ENCODE data around the gene GADL1. TPM values are rescaled to one million over a fixed set of nuclear protein-coding genes. Genes with fewer than 3 reads are reported as not detected.

Gene GADL1
- total RNA-seq, 1 experiment from 2014 or later = not detected

DNA sequence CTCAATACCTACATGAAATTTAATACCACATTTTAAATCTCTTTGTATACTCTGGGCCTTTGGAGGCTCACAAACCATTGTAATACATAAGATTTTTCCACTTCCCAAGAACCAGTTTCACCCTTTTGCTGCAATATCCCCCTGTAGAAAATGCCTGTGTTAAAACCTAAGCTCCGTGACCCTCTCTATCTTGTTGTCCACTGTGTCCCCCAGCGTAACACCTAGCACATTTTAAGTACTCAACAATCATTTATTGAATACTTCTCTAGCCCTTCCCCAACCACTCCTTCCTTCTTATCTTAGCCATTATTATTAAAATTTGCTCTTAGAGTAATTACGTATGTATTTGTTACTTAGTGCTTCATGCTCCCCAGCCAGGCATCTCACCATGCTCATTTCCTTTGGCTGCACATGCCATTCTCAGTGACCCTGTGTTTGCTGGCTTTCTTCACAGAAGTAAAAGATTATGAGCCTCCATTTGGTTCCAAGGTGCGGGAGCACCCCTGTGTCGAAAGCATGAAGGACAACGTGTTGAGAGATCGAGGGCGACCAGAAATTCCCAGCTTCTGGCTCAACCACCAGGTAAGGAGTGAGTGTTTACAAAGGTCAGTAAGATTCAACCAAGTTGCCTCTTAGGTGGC, 206.4 kb downstream of the GADL1 start:
- intact Hi-C loops (cut with micrococcal nuclease) = no loop called here
- RAD21 ChIA-PET (ENCODE audit: low non-redundant PET in 1 of 2, low total read pairs in 2 of 2, uncharacterized antibody in 2 of 2, unreplicated experiment in 2 of 2) = interaction anchor here in 1 of 2 experiments (1.7 kb wide), 1 partner anchor 81 kb away, joined by 4 read pairs; the partner anchor contains the start of gene TGFBR2
- Histone ChIP-seq H3K9ac (ENCODE audit: low read length) (no peak overlapping the region), H3K27ac (ENCODE audit: low read depth, low read length) (peak overlapping the region; percentile 75), H3K9me2 (ENCODE audit: insufficient read depth) (no peaks in the 10 kb centered on the region), H3K4me3 (replicated peaks in 1 of 2; ENCODE audit: low read depth in 1 of 2, low read length in 2 of 2) (no peak overlapping the region), H4K20me1 (ENCODE audit: insufficient read depth) (no peaks in the 10 kb centered on the region), H3K79me2 (ENCODE audit: insufficient read depth, low read length) (peaks cover 70% of the 10 kb centered on the region), H3K36me3 (ENCODE audit: control insufficient read depth in 1 of 2, insufficient read depth in 2 of 2, low read length in 2 of 2) (peaks cover 12 to 49% of the 10 kb centered on the region in 2 experiments; a peak in 2 of 4 replicates), H3K9me3 (ENCODE audit: control insufficient read depth in 1 of 2, insufficient read depth in 1 of 2, low read depth in 1 of 2, low read length in 2 of 2) (no peaks in the 10 kb centered on the region), H2AFZ (ENCODE audit: low read depth, low read length, poor library complexity, severe bottlenecking) (no peak overlapping the region), H3K4me1 (ENCODE audit: control insufficient read depth in 1 of 2, insufficient read depth in 2 of 2, low read length in 2 of 2) (peaks cover 36 to 57% of the 10 kb centered on the region in 2 experiments), H3K4me2 (ENCODE audit: low read length) (peak overlapping the region; percentile 51), H3K27me3 (ENCODE audit: insufficient read depth, low read length) (no peaks in the 10 kb centered on the region)
- TF ChIP-seq CEBPB (IDR thresholded peaks at IDR 0.05; ENCODE audit: low read depth) = no peak
- no peak for TF ChIP-seq SIN3A (IDR thresholded peaks at IDR 0.05; ENCODE audit: low read depth)
- BruUV-seq (replicated peaks) = no TSS peak
- CTCF ChIA-PET = interaction anchor here (1.2 to 1.5 kb wide), 2 partner anchors 22 to 646 kb away, joined by 3 read pairs; no protein-coding TSS in a partner anchor
- POLR2A ChIA-PET = interaction anchor here (1.0 to 1.1 kb wide), 2 partner anchors 9 to 29 kb away, joined by 3 read pairs; no protein-coding TSS in a partner anchor
- DNase-seq (ENCODE audit: low read depth, low spot score) = no peak
- no peak for ATAC-seq

DNA sequence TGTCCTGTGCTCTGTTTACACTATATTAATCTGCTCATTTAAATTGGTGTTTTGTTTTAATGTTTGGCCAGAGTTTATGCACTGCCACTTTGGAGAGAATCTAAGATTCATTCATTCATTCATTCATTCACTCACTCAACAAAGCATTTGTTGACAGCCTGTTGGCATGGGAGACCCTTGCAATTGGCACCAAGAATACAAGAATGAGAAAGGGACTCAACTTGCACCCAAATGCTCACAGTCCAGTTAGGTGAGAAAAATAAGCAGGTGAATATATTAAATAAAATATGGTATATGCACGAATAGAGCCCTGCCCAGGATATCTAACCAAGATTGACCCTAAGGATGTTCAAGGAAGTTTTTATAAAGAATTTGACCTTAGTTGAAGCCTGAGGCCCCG, 207.7 kb downstream of the GADL1 start:
- CTCF ChIA-PET = no interaction called here
- no peak overlapping the region for H3K27ac ChIP-seq (ENCODE audit: low read depth, low read length)
- no peaks in the 10 kb centered on the region for H3K27me3 ChIP-seq (ENCODE audit: insufficient read depth, low read length)
- intact Hi-C loops (cut with micrococcal nuclease) = no loop called here
- no peak overlapping the region for H3K9ac ChIP-seq (ENCODE audit: low read length)
- H3K36me3 ChIP-seq (ENCODE audit: control insufficient read depth in 1 of 2, insufficient read depth in 2 of 2, low read length in 2 of 2) = peaks cover 6 to 42% of the 10 kb centered on the region in 2 experiments; a peak in 3 of 4 replicates
- no peak overlapping the region for H2AFZ ChIP-seq (ENCODE audit: low read depth, low read length, poor library complexity, severe bottlenecking)
- H3K9me2 ChIP-seq (ENCODE audit: insufficient read depth) = no peaks in the 10 kb centered on the region
- no peaks in the 10 kb centered on the region for H3K9me3 ChIP-seq (ENCODE audit: control insufficient read depth in 1 of 2, insufficient read depth in 1 of 2, low read depth in 1 of 2, low read length in 2 of 2)
- H3K4me1 ChIP-seq (ENCODE audit: control insufficient read depth in 1 of 2, insufficient read depth in 2 of 2, low read length in 2 of 2) = peaks cover 36 to 60% of the 10 kb centered on the region in 2 experiments
- DNase-seq (ENCODE audit: low read depth, low spot score) (no peak), ATAC-seq (no peak)
- POLR2A ChIA-PET = no interaction called here
- no peak overlapping the region for H3K4me2 ChIP-seq (ENCODE audit: low read length)
- TF ChIP-seq, protein P1, sequence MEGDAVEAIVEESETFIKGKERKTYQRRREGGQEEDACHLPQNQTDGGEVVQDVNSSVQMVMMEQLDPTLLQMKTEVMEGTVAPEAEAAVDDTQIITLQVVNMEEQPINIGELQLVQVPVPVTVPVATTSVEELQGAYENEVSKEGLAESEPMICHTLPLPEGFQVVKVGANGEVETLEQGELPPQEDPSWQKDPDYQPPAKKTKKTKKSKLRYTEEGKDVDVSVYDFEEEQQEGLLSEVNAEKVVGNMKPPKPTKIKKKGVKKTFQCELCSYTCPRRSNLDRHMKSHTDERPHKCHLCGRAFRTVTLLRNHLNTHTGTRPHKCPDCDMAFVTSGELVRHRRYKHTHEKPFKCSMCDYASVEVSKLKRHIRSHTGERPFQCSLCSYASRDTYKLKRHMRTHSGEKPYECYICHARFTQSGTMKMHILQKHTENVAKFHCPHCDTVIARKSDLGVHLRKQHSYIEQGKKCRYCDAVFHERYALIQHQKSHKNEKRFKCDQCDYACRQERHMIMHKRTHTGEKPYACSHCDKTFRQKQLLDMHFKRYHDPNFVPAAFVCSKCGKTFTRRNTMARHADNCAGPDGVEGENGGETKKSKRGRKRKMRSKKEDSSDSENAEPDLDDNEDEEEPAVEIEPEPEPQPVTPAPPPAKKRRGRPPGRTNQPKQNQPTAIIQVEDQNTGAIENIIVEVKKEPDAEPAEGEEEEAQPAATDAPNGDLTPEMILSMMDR (IDR thresholded peaks at IDR 0.05 in 2 of 3, conservative IDR thresholded peaks at IDR 0.05 in 1 of 3; ENCODE audit: borderline replicate concordance in 1 of 3, insufficient read depth in 1 of 3, low read depth in 2 of 3, low read length in 2 of 3) = no peak
- TF ChIP-seq JUND (IDR thresholded peaks at IDR 0.05) (no peak), POLR2A (IDR thresholded peaks at IDR 0.05; ENCODE audit: borderline replicate concordance, extremely low read depth, insufficient read depth, insufficient read length) (no peak), FOSL1 (IDR thresholded peaks at IDR 0.05; ENCODE audit: low read depth) (no peak), ZFX (IDR thresholded peaks at IDR 0.05) (no peak), RAD21 (IDR thresholded peaks at IDR 0.05; ENCODE audit: low read depth) (no peak)
- TF ChIP-seq, protein P2, sequence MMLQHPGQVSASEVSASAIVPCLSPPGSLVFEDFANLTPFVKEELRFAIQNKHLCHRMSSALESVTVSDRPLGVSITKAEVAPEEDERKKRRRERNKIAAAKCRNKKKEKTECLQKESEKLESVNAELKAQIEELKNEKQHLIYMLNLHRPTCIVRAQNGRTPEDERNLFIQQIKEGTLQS (IDR thresholded peaks at IDR 0.05) = no peak
- TF ChIP-seq, protein P3, sequence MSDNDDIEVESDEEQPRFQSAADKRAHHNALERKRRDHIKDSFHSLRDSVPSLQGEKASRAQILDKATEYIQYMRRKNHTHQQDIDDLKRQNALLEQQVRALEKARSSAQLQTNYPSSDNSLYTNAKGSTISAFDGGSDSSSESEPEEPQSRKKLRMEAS (IDR thresholded peaks at IDR 0.05) = no peak
- H4K20me1 ChIP-seq (ENCODE audit: insufficient read depth) = no peaks in the 10 kb centered on the region
- no peak overlapping the region for H3K4me3 ChIP-seq (replicated peaks in 1 of 2; ENCODE audit: low read depth in 1 of 2, low read length in 2 of 2)
- H3K79me2 ChIP-seq (ENCODE audit: insufficient read depth, low read length) = peaks cover 83% of the 10 kb centered on the region
- RAD21 ChIA-PET (ENCODE audit: low non-redundant PET in 1 of 2, low total read pairs in 2 of 2, uncharacterized antibody in 2 of 2, unreplicated experiment in 2 of 2) = no interaction called here
- BruUV-seq (replicated peaks) = no TSS peak
